ENCODE data around the gene DUOX1. TPM values are rescaled to one million over a fixed set of nuclear protein-coding genes. Genes with fewer than 3 reads are reported as not detected.

The DUOX1 gene
- total and polyA plus RNA-seq, 2 donors (not counting 1 experiment from before 2014, with no cell fraction given) = not detected

DNA sequence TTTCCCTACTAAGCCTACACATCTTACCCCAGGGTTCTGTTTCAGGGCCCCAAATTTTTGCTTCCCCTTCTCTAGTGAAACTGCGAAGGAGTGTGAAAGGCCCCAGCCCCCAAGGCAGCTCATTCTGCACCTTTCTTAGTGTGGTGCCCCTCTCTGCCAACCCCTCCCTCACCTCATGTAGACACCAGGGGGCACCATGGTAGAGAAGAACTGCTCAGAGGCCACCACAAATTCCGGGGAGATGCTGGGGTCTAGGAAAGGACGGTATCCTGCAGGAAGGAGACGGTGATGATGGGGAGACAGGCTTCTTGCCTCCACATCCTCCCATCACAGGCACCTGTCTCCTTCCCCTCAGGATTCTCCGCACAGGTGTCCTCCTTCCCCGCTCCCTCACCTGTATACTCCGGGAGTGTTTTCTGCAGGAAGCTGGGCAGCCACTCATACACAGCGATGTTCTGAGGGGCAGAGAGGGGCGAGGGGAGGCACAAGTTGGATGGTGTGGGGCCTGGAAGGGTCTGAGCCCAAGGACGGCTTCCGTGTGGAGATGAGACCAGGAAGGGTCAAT, 19.5 kb upstream of the DUOX1 start:
- H3K27me3 ChIP-seq (ENCODE audit: control insufficient read depth, insufficient read depth, low read length) = peaks cover 55% of the 10 kb centered on the region
- no peak overlapping the region for H3K9ac ChIP-seq (ENCODE audit: insufficient read depth, low read length)
- no peak overlapping the region for H3K4me3 ChIP-seq (replicated peaks in 1 of 4; ENCODE audit: control extremely low read depth in 1 of 4, insufficient read depth in 1 of 4, low read depth in 3 of 4, low read length in 4 of 4)
- H3K79me2 ChIP-seq (ENCODE audit: control insufficient read depth, insufficient read depth, low read length) = no peaks in the 10 kb centered on the region
- no peaks in the 10 kb centered on the region for H3K36me3 ChIP-seq (ENCODE audit: control insufficient read depth, insufficient read depth, low read length)
- no peak for TF ChIP-seq EZH2 (IDR thresholded peaks at IDR 0.05; ENCODE audit: low read length, missing control alignments)
- TF ChIP-seq, protein P1, sequence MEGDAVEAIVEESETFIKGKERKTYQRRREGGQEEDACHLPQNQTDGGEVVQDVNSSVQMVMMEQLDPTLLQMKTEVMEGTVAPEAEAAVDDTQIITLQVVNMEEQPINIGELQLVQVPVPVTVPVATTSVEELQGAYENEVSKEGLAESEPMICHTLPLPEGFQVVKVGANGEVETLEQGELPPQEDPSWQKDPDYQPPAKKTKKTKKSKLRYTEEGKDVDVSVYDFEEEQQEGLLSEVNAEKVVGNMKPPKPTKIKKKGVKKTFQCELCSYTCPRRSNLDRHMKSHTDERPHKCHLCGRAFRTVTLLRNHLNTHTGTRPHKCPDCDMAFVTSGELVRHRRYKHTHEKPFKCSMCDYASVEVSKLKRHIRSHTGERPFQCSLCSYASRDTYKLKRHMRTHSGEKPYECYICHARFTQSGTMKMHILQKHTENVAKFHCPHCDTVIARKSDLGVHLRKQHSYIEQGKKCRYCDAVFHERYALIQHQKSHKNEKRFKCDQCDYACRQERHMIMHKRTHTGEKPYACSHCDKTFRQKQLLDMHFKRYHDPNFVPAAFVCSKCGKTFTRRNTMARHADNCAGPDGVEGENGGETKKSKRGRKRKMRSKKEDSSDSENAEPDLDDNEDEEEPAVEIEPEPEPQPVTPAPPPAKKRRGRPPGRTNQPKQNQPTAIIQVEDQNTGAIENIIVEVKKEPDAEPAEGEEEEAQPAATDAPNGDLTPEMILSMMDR (conservative IDR thresholded peaks at IDR 0.05 in 1 of 2, IDR thresholded peaks at IDR 0.05 in 1 of 2; ENCODE audit: low read depth in 1 of 2, low read length in 2 of 2) = no peak
- no peak for DNase-seq (ENCODE audit: low read depth in 2 of 2)
- no peaks in the 10 kb centered on the region for H3K9me3 ChIP-seq (ENCODE audit: control insufficient read depth, insufficient read depth, low read depth, low read length)
- H2AFZ ChIP-seq (ENCODE audit: low read length) = no peak overlapping the region
- H3K27ac ChIP-seq (ENCODE audit: insufficient read depth, low read length) = no peak overlapping the region
- H3K4me1 ChIP-seq (ENCODE audit: control insufficient read depth, extremely low read depth, insufficient read depth, low read length) = no peaks in the 10 kb centered on the region
- H4K20me1 ChIP-seq (ENCODE audit: control insufficient read depth, extremely low read depth, insufficient read depth, low read length) = no peaks in the 10 kb centered on the region
- H3K4me2 ChIP-seq (ENCODE audit: extremely low read depth, insufficient read depth, low read length) = no peak overlapping the region

DNA sequence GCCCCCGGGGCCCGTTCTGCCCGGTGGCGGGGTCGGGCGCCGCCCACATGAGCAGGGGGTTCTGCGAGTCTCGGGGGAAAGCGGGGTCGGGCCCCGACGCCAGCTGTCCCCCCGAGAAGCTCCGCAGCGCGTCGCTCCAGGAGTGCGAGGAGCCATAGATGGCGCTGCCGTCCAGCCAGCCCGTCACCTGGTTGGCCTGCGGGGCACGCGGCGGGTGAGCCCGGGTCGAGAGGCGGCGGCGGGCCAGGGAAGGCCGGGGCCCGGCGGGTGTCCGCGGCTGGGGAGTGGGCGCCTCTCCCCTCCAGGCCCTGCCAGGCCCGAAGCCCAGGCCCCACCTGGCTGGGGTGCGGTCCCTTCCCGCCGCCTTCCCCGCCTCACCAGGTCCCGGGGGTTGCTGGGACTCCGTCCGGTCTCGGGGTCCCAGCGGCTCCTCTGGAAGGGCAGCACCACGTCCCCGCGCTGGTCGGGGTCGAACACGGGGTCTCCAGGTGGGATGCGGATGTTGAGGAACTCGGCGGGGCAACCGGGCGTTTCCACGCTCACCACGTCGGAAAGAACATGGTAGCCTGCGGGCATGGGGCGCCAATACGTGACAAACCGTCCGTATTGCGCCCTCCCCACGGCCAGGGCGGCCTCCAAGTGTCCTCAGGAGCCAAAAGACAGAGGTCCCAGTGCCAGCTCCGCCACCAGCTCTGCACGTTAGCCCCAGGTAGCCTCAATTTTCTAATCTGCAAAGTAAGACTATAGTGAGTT, 18.2 kb upstream of the DUOX1 start:
- Histone ChIP-seq H3K9me3 (ENCODE audit: control insufficient read depth, insufficient read depth, low read depth, low read length) (no peaks in the 10 kb centered on the region), H3K4me3 (replicated peaks in 1 of 4; ENCODE audit: control extremely low read depth in 1 of 4, insufficient read depth in 1 of 4, low read depth in 3 of 4, low read length in 4 of 4) (no peak overlapping the region), H2AFZ (ENCODE audit: low read length) (no peak overlapping the region), H3K27me3 (ENCODE audit: control insufficient read depth, insufficient read depth, low read length) (peaks cover 67% of the 10 kb centered on the region), H3K27ac (ENCODE audit: insufficient read depth, low read length) (no peak overlapping the region), H3K9ac (ENCODE audit: insufficient read depth, low read length) (no peak overlapping the region), H3K4me1 (ENCODE audit: control insufficient read depth, extremely low read depth, insufficient read depth, low read length) (no peaks in the 10 kb centered on the region), H3K4me2 (ENCODE audit: extremely low read depth, insufficient read depth, low read length) (no peak overlapping the region), H4K20me1 (ENCODE audit: control insufficient read depth, extremely low read depth, insufficient read depth, low read length) (no peaks in the 10 kb centered on the region), H3K79me2 (ENCODE audit: control insufficient read depth, insufficient read depth, low read length) (no peaks in the 10 kb centered on the region), H3K36me3 (ENCODE audit: control insufficient read depth, insufficient read depth, low read length) (no peaks in the 10 kb centered on the region)
- TF ChIP-seq, protein P1 (conservative IDR thresholded peaks at IDR 0.05 in 1 of 2, IDR thresholded peaks at IDR 0.05 in 1 of 2; ENCODE audit: low read depth in 1 of 2, low read length in 2 of 2) = no peak
- TF ChIP-seq EZH2 (IDR thresholded peaks at IDR 0.05; ENCODE audit: low read length, missing control alignments) = peak; percentile 88
- DNase-seq (ENCODE audit: low read depth in 2 of 2) = no peak

DNA sequence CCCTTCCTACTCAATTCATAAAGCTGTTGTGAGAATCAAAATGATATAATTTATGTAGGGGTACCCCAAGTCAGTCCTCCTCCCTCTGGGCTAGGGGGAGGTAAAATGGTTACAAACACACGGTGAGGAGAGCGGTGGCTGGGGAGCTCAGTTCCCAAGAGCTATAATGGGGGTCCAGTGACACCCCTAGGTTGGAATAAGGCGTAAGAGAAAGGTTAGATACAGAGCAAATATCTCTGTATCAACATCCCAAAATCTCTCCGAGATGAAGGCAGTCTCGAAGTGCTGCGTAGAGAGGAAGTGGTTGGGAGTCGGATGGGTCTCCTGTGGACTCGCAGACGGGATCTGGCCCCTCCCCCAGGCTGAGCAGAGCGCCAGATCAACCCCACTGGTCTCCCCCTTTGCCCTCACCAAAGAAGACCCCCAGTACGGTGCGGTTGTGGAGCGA, 17.6 kb upstream of the DUOX1 start:
- Histone ChIP-seq H3K9ac (ENCODE audit: insufficient read depth, low read length) (no peak overlapping the region), H3K79me2 (ENCODE audit: control insufficient read depth, insufficient read depth, low read length) (no peaks in the 10 kb centered on the region), H3K27me3 (ENCODE audit: control insufficient read depth, insufficient read depth, low read length) (peaks cover 73% of the 10 kb centered on the region), H2AFZ (ENCODE audit: low read length) (no peak overlapping the region), H3K9me3 (ENCODE audit: control insufficient read depth, insufficient read depth, low read depth, low read length) (no peaks in the 10 kb centered on the region), H3K36me3 (ENCODE audit: control insufficient read depth, insufficient read depth, low read length) (no peaks in the 10 kb centered on the region), H4K20me1 (ENCODE audit: control insufficient read depth, extremely low read depth, insufficient read depth, low read length) (no peaks in the 10 kb centered on the region), H3K27ac (ENCODE audit: insufficient read depth, low read length) (no peak overlapping the region), H3K4me2 (ENCODE audit: extremely low read depth, insufficient read depth, low read length) (no peak overlapping the region), H3K4me3 (replicated peaks in 1 of 4; ENCODE audit: control extremely low read depth in 1 of 4, insufficient read depth in 1 of 4, low read depth in 3 of 4, low read length in 4 of 4) (no peak overlapping the region), H3K4me1 (ENCODE audit: control insufficient read depth, extremely low read depth, insufficient read depth, low read length) (no peaks in the 10 kb centered on the region)
- TF ChIP-seq EZH2 (IDR thresholded peaks at IDR 0.05; ENCODE audit: low read length, missing control alignments) = peak; percentile 93
- TF ChIP-seq, protein P1 (conservative IDR thresholded peaks at IDR 0.05 in 1 of 2, IDR thresholded peaks at IDR 0.05 in 1 of 2; ENCODE audit: low read depth in 1 of 2, low read length in 2 of 2) = no peak
- no peak for DNase-seq (ENCODE audit: low read depth in 2 of 2)
